UCSD-AML1 (cell line): Measurements from ENCODE around the gene TAMM41.
"Not testable (repeated sequence)": the region's sequence is repeated elsewhere in the genome, so short reads cannot be mapped to it uniquely, and the experiment has no call there.

Source experiments
- DNase-seq: peaks from one replicate; lab custom pipeline; 2025; ENCODE audit not compliant: unreplicated experiment; lab: John Stamatoyannopoulos, UW

The TAMM41 gene

GRCh38 chr3:11846281-11847266 lies at the start of gene TAMM41:
TSS of gene TAMM41 (minus strand) at chr3:11846885. CDS start at chr3:11846636, 249 bp downstream.
- peak; percentile 86 for DNase-seq

- no peak for DNase-seq
Observed at GRCh38 chr3:11878837-11879236, 32.2 kb upstream of the TAMM41 start.

- DNase-seq: not testable (repeated sequence)
Observed at GRCh38 chr3:11874707-11875106, 28.0 kb upstream of the TAMM41 start.

GRCh38 chr3:11863739-11864138 lies 17.1 kb upstream of the TAMM41 start:
- DNase-seq: not testable (repeated sequence)

GRCh38 chr3:11862584-11862983 lies 15.9 kb upstream of the TAMM41 start:
- not testable (repeated sequence) for DNase-seq

- DNase-seq: not testable (repeated sequence)
Observed at GRCh38 chr3:11862145-11862544, 15.5 kb upstream of the TAMM41 start.

GRCh38 chr3:11860213-11860612 lies 13.5 kb upstream of the TAMM41 start:
- DNase-seq: not testable (repeated sequence)

GRCh38 chr3:11853450-11853849 lies 6.8 kb upstream of the TAMM41 start:
- DNase-seq: no peak

GRCh38 chr3:11850003-11850402 lies 3.3 kb upstream of the TAMM41 start:
- no peak for DNase-seq

- no peak for DNase-seq
Observed at GRCh38 chr3:11847607-11848006, 922 bp upstream of the TAMM41 start.

- DNase-seq: no peak
Observed at GRCh38 chr3:11845651-11846050, 1.0 kb downstream of the TAMM41 start.

- no peak for DNase-seq
Observed at GRCh38 chr3:11844891-11845290, 1.8 kb downstream of the TAMM41 start.

- no peak for DNase-seq
Observed at GRCh38 chr3:11835028-11835639, 11.6 kb downstream of the TAMM41 start.

- no peak for DNase-seq
Observed at GRCh38 chr3:11832981-11833905, 13.4 kb downstream of the TAMM41 start.

- no peak for DNase-seq
Observed at GRCh38 chr3:11829416-11829815, 17.3 kb downstream of the TAMM41 start.

- DNase-seq: no peak
Observed at GRCh38 chr3:11826628-11827265, 19.9 kb downstream of the TAMM41 start.

- no peak for DNase-seq
Observed at GRCh38 chr3:11825301-11825700, 21.4 kb downstream of the TAMM41 start.

- DNase-seq: no peak
Observed at GRCh38 chr3:11820531-11821041, 26.1 kb downstream of the TAMM41 start.

- no peak for DNase-seq
Observed at GRCh38 chr3:11819146-11819689, 27.5 kb downstream of the TAMM41 start.

GRCh38 chr3:11818033-11818432 lies 28.7 kb downstream of the TAMM41 start:
- DNase-seq: no peak
